ENCODE data around the gene HEATR5B.

GRCh38 chr2:37096568-37096967, 12.4 kb upstream of the HEATR5B start:
- TF ChIP-seq POLR2AphosphoS5 (IDR thresholded peaks at IDR 0.05; ENCODE audit: low read depth, low read length) (no peak), POLR2A (IDR thresholded peaks at IDR 0.05; ENCODE audit: low read depth, low read length) (no peak), TAF1 (IDR thresholded peaks at IDR 0.05; ENCODE audit: low read depth, low read length) (no peak), POU2F2 (IDR thresholded peaks at IDR 0.05; ENCODE audit: low read depth, low read length) (no peak)

Data from GM12891 (cell line).